Caco-2 (cell line): ENCODE data around the gene KRTAP19-6. TPM values are rescaled to one million over a fixed set of nuclear protein-coding genes. Genes with fewer than 3 reads are reported as not detected.

ENCODE experiments used
- BruUV-seq: library from RNA; stranded (reverse); fragments of 400-500 nt; replicated peaks from 2 replicates; lab custom pipeline; 2021; lab: Mats Ljungman, UMichigan
- CTCF ChIA-PET: fragments of 300-600 bp; sonication (Branson Sonifier 250); formaldehyde crosslinking; loops from one replicate; lab custom pipeline; 2022; ENCODE audit warnings: antibody characterized with exemption; lab: Charles Lee
- POLR2A ChIA-PET: fragments of 300-600 bp; sonication (Branson Sonifier 250); formaldehyde crosslinking; loops from one replicate; lab custom pipeline; 2022; ENCODE audit warnings: antibody characterized with exemption; lab: Charles Lee
- DNase-seq, 2 experiments: peaks; one replicate each; pipeline versions ENCODE4 v3.0.0 to v3.0.0-alpha.2; 2020 to 2022
- H3K27me3 ChIP-seq: replicated peaks from 2 replicates; pipeline ENCODE4 v1.6.0; 2011; ENCODE audit warnings: low read length; ENCODE audit not compliant: control insufficient read depth, insufficient read depth
- H3K36me3 ChIP-seq: 2 replicates; pipeline ENCODE4 v1.5.1; 2011; ENCODE audit warnings: low read length; ENCODE audit not compliant: control insufficient read depth, insufficient read depth
- H3K4me1 ChIP-seq: fragments of 250-450 bp; sonication (Bioruptor Pico); 2 replicates; pipeline ENCODE4 v1.5.1; 2020; ENCODE audit warnings: mild to moderate bottlenecking
- H3K4me3 ChIP-seq: 2 replicates; pipeline ENCODE4 v1.5.1; 2011; ENCODE audit warnings: low read depth, mild to moderate bottlenecking, control low read depth, low read length
- H3K9me3 ChIP-seq: fragments of 250-450 bp; sonication (Bioruptor Pico); 2 replicates; pipeline ENCODE4 v1.5.1; 2020; ENCODE audit warnings: mild to moderate bottlenecking, moderate library complexity
- H3K27ac Mint-ChIP-seq: one replicate; pipeline ENCODE4 v1.8.0; 2022; ENCODE audit warnings: mixed read lengths; ENCODE audit not compliant: unreplicated experiment
- H3K27me3 Mint-ChIP-seq: one replicate; pipeline ENCODE4 v1.8.0; 2022; ENCODE audit warnings: mixed read lengths; ENCODE audit not compliant: insufficient read depth, unreplicated experiment
- H3K36me3 Mint-ChIP-seq: one replicate; pipeline ENCODE4 v1.8.0; 2022; ENCODE audit warnings: mild to moderate bottlenecking, mixed read lengths; ENCODE audit not compliant: insufficient read depth, unreplicated experiment
- H3K4me1 Mint-ChIP-seq: one replicate; pipeline ENCODE4 v1.8.0; 2022; ENCODE audit warnings: low read depth, mixed read lengths; ENCODE audit not compliant: unreplicated experiment
- H3K4me3 Mint-ChIP-seq: one replicate; pipeline ENCODE4 v1.8.0; 2022; ENCODE audit warnings: mild to moderate bottlenecking, moderate library complexity, mixed read lengths; ENCODE audit not compliant: unreplicated experiment
- H3K9me3 Mint-ChIP-seq: one replicate; pipeline ENCODE4 v1.8.0; 2022; ENCODE audit warnings: mixed read lengths; ENCODE audit not compliant: unreplicated experiment
- intact Hi-C: fragments of 100-400 bp; cut with micrococcal nuclease; formaldehyde crosslinking; loops from one replicate; pipeline ENCODE4 v1.10.0; 2022; ENCODE audit not compliant: unreplicated experiment
- total RNA-seq: library from RNA; stranded (reverse); gene quantifications from 2 replicates; pipeline ENCODE4 v1.2.3, GENCODE V29; 2022
- TF ChIP-seq, protein P1 (sequence below), 2 experiments: fragments of 200-600 bp in 1 of 2; IDR thresholded peaks; 1 replicate in 1 of 2; 2 replicates in 1 of 2; pipeline versions ENCODE4 v1.5.1 to v1.8.0; 2011 to 2022; ENCODE audit warnings: antibody characterized with exemption in 1 of 2, control low read depth in 1 of 2, inconsistent platforms in 1 of 2, low read depth in 1 of 2, low read length in 1 of 2, mild to moderate bottlenecking in 1 of 2, moderate library complexity in 1 of 2; ENCODE audit not compliant: insufficient read depth in 1 of 2, severe bottlenecking in 1 of 2, unreplicated experiment in 1 of 2

Gene KRTAP19-6
- total RNA-seq, 1 experiment from 2014 or later = not detected

- POLR2A ChIA-PET = no interaction called here
These were observed 49.7 kb downstream of the KRTAP19-6 start, which contains the start of gene KRTAP19-3 for GRCh38 chr21:30491963-30492428. Gene KRTAP19-3 (minus strand): TSS chr21:30492013. CDS start chr21:30491957, 56 bp downstream.

More at GRCh38 chr21:30491963-30492428, 49.7 kb downstream of the KRTAP19-6 start, which contains the start of gene KRTAP19-3:
- no peak for DNase-seq
- no peaks in the 10 kb centered on the region for H3K9me3 ChIP-seq
- H3K4me1 ChIP-seq = no peaks in the 10 kb centered on the region
- H3K36me3 Mint-ChIP-seq = no peaks in the 10 kb centered on the region
- CTCF ChIA-PET = interaction anchor here (0.5 kb wide), 1 partner anchor 11 kb away, joined by 4 read pairs; no protein-coding TSS in a partner anchor
- no peaks in the 10 kb centered on the region for H3K36me3 ChIP-seq
- no peaks in the 10 kb centered on the region for H3K9me3 Mint-ChIP-seq
- H3K4me1 Mint-ChIP-seq = no peaks in the 10 kb centered on the region
- H3K4me3 ChIP-seq = no peak within 1 kb of the TSS
- H3K27me3 ChIP-seq = no peaks in the 10 kb centered on the region
- no peak within 1 kb of the TSS for H3K4me3 Mint-ChIP-seq
- TF ChIP-seq, protein P1, sequence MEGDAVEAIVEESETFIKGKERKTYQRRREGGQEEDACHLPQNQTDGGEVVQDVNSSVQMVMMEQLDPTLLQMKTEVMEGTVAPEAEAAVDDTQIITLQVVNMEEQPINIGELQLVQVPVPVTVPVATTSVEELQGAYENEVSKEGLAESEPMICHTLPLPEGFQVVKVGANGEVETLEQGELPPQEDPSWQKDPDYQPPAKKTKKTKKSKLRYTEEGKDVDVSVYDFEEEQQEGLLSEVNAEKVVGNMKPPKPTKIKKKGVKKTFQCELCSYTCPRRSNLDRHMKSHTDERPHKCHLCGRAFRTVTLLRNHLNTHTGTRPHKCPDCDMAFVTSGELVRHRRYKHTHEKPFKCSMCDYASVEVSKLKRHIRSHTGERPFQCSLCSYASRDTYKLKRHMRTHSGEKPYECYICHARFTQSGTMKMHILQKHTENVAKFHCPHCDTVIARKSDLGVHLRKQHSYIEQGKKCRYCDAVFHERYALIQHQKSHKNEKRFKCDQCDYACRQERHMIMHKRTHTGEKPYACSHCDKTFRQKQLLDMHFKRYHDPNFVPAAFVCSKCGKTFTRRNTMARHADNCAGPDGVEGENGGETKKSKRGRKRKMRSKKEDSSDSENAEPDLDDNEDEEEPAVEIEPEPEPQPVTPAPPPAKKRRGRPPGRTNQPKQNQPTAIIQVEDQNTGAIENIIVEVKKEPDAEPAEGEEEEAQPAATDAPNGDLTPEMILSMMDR (IDR thresholded peaks at IDR 0.05; ENCODE audit: insufficient read depth in 1 of 2, low read depth in 1 of 2, low read length in 1 of 2, severe bottlenecking in 1 of 2, unreplicated experiment in 1 of 2) = no peak
- H3K27me3 Mint-ChIP-seq = no peaks in the 10 kb centered on the region
- no TSS peak for BruUV-seq
- intact Hi-C loops = no loop called here
- H3K27ac Mint-ChIP-seq = no peak within 1 kb of the TSS

Other genes starting within 250 kb of the KRTAP19-6 start
- not detected in 2 replicates for gene KRTAP26-1, start 221.5 kb downstream of the KRTAP19-6 start, total RNA-seq
- not detected in 2 replicates for gene KRTAP27-1, start 204.2 kb downstream of the KRTAP19-6 start, total RNA-seq
- gene KRTAP23-1, start 193.3 kb downstream of the KRTAP19-6 start, total RNA-seq = not detected in 2 replicates
- gene KRTAP13-2, start 169.6 kb downstream of the KRTAP19-6 start, total RNA-seq = not detected in 2 replicates
- not detected in 2 replicates for gene KRTAP13-1, start 145.8 kb downstream of the KRTAP19-6 start, total RNA-seq
- gene KRTAP13-3, start 115.9 kb downstream of the KRTAP19-6 start, total RNA-seq = not detected in 2 replicates
- not detected in 2 replicates for gene KRTAP13-4, start 111.6 kb downstream of the KRTAP19-6 start, total RNA-seq
- not detected in 2 replicates for gene KRTAP15-1, start 101.6 kb downstream of the KRTAP19-6 start, total RNA-seq
- gene KRTAP19-1, start 61.5 kb downstream of the KRTAP19-6 start, total RNA-seq = not detected in 2 replicates
- not detected in 2 replicates for gene KRTAP19-2, start 54.4 kb downstream of the KRTAP19-6 start, total RNA-seq
- not detected in 2 replicates for gene KRTAP19-3, start 49.9 kb downstream of the KRTAP19-6 start, total RNA-seq
- gene KRTAP19-4, start 44.7 kb downstream of the KRTAP19-6 start, total RNA-seq = not detected in 2 replicates
- gene KRTAP19-5, start 39.7 kb downstream of the KRTAP19-6 start, total RNA-seq = not detected in 2 replicates
- gene KRTAP19-7, start 19.4 kb upstream of the KRTAP19-6 start, total RNA-seq = not detected in 2 replicates
- gene KRTAP22-2, start 48.5 kb upstream of the KRTAP19-6 start, total RNA-seq = not detected in 2 replicates
- gene KRTAP6-3, start 50.6 kb upstream of the KRTAP19-6 start, total RNA-seq = not detected in 2 replicates
- gene KRTAP6-2, start 57.0 kb upstream of the KRTAP19-6 start, total RNA-seq = not detected in 2 replicates
- not detected in 2 replicates for gene KRTAP22-1, start 59.2 kb upstream of the KRTAP19-6 start, total RNA-seq
- not detected in 2 replicates for gene KRTAP6-1, start 72.1 kb upstream of the KRTAP19-6 start, total RNA-seq
- gene KRTAP20-1, start 74.6 kb upstream of the KRTAP19-6 start, total RNA-seq = not detected in 2 replicates
- not detected in 2 replicates for gene KRTAP20-4, start 78.8 kb upstream of the KRTAP19-6 start, total RNA-seq
- not detected in 2 replicates for gene KRTAP20-2, start 93.3 kb upstream of the KRTAP19-6 start, total RNA-seq
- gene KRTAP20-3, start 101.0 kb upstream of the KRTAP19-6 start, total RNA-seq = not detected in 2 replicates
- not detected in 2 replicates for gene KRTAP21-3, start 176.9 kb upstream of the KRTAP19-6 start, total RNA-seq
- not detected in 2 replicates for gene KRTAP21-2, start 205.4 kb upstream of the KRTAP19-6 start, total RNA-seq
- gene KRTAP21-1, start 213.6 kb upstream of the KRTAP19-6 start, total RNA-seq = not detected in 2 replicates